K562 (cell line): ENCODE results near the gene USP32. TPM values are rescaled to one million over a fixed set of nuclear protein-coding genes. Genes with fewer than 3 reads are reported as not detected.

Experiments used
- JUND ChIP-seq, 2 experiments: IDR thresholded peaks; 2 replicates in 1 of 2; 3 replicates in 1 of 2; pipeline ENCODE4 v1.6.1; 2011; ENCODE audit warnings: borderline replicate concordance in 2 of 2, low read depth in 2 of 2, low read length in 2 of 2, improper control_type of control experiment in 1 of 2, missing biosample characterization in 1 of 2, missing genetic modification characterization in 1 of 2, missing genetic modification reagents in 1 of 2
- RBM14 ChIP-seq: fragments of 200-400 bp; formaldehyde crosslinking; IDR thresholded peaks from 2 replicates; pipeline ENCODE4 v1.6.1; 2018; ENCODE audit warnings: low read depth, mild to moderate bottlenecking, low read length, moderate library complexity, borderline replicate concordance; ENCODE audit not compliant: insufficient read depth
- SMARCE1 ChIP-seq: fragments of 450-650 bp; IDR thresholded peaks from 2 replicates; pipeline ENCODE4 v1.7.1; 2016; ENCODE audit warnings: mild to moderate bottlenecking
- ZSCAN29 ChIP-seq: fragments of 450-650 bp; IDR thresholded peaks from 2 replicates; pipeline ENCODE4 v1.6.1; 2017
- polyA plus RNA-seq, 8 experiments: library from polyadenylated mRNA; depleted of rRNA in 4 of 8; stranded (reverse) in 5 of 8; unstranded in 3 of 8; fragments of >200 nt; fragmentation: Nextera tagmentation in 2 of 8; fragmentation: Illumina TruSeq in 1 of 8; extraction: Ambion mirVana in 2 of 8; extraction: Trizol in 1 of 8; gene quantifications; 2 replicates each; pipeline versions ENCODE4 v1.2.1 to v1.2.3, GENCODE V29; 2011 to 2014; ENCODE audit warnings: inconsistent platforms in 1 of 8, missing spikeins in 1 of 8
- total RNA-seq, 7 experiments: library from RNA; depleted of rRNA in 6 of 7; stranded (reverse); fragments of >200 nt in 6 of 7; fragmentation: Illumina TruSeq in 2 of 7; extraction: Trizol in 2 of 7; gene quantifications; 2 replicates each; pipeline versions ENCODE4 v1.2.1 to v1.2.3, GENCODE V29; 2011 to 2021; ENCODE audit warnings: low replicate concordance in 1 of 7
- TF ChIP-seq, protein P1 (sequence below), 2 experiments: fragments of 450-650 bp in 1 of 2; sonication (generic) in 1 of 2; formaldehyde crosslinking in 1 of 2; IDR thresholded peaks; 2 replicates each; pipeline versions ENCODE4 v1.7.1 to v1.9.0; 2016 to 2022; ENCODE audit warnings: inconsistent platforms in 1 of 2, mild to moderate bottlenecking in 1 of 2, missing genetic modification reagents in 1 of 2
- TF ChIP-seq, protein P2 (sequence below), 2 experiments: IDR thresholded peaks; 2 replicates each; pipeline ENCODE4 v1.6.1; 2011; ENCODE audit warnings: borderline replicate concordance in 1 of 2, control low read depth in 1 of 2, low read depth in 1 of 2, low read length in 1 of 2, mild to moderate bottlenecking in 1 of 2, mixed read lengths in 1 of 2, moderate library complexity in 1 of 2; ENCODE audit not compliant: insufficient read depth in 1 of 2, insufficient read length in 1 of 2, poor library complexity in 1 of 2, severe bottlenecking in 1 of 2; ENCODE audit errors: extremely low read depth in 1 of 2
- TF ChIP-seq, protein P3 (sequence below): sonication (generic); formaldehyde crosslinking; IDR thresholded peaks from 2 replicates; pipeline ENCODE4 v1.8.0; 2023; ENCODE audit warnings: mild to moderate bottlenecking, missing genetic modification reagents

USP32 gene
- total and polyA plus RNA-seq, 9 of the 15 experiments (the other 6 are each of a cell fraction or from before 2014, with no cell fraction given) = 18.0 to 69.3 (median 47.1) TPM

DNA sequence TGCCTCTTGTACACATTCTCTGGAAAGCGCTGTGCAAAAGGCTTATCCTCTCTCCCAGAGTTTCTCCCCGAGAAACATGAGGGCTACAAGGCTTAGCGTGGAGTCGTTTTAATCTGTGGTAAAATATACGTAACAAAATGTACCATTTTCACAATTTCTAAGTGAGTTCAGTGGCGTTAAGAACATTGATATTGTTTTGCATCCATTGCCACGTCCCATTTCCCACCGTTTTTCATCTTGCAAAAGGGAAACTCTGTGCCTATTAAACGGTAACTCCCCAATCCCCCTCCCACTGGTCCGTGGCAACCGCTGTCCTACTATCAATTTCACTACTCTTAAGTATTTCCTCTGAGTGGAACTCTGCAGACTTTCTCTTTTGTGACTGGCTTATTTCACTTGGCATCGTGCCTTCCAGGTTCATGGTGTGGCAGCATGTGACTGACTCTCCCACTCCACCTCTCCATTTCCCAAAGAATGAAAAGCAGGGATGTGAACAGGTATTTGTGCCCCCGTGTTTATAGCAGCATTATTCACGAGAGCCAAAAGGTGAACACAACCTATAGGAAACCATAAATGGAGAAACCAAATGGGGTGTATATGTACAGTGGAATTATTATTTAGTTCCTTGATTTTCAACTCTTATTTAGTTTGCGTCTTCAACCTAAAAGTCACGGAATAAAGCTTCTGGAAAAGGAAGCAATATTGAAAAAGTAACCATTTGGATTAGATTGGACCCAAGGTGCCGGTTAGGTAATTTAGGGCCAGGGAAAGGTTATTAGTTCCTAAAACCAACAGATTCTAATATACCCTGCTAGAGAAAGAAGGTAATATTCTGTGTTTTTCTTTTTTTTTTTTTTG is 1.1 kb upstream of the USP32 start (continued):
- no peak for TF ChIP-seq JUND (IDR thresholded peaks at IDR 0.05; ENCODE audit: borderline replicate concordance, low read depth, low read length)
- no peak; the same call in 2 of the 3 replicates for TF ChIP-seq JUND (tag; IDR thresholded peaks at IDR 0.05; ENCODE audit: borderline replicate concordance, low read depth, low read length)
- TF ChIP-seq SMARCE1 = 0 out of 2 replicates have a peak, but pooled peaks have one; percentile 7
- no peak for TF ChIP-seq RBM14
- TF ChIP-seq, protein P1, sequence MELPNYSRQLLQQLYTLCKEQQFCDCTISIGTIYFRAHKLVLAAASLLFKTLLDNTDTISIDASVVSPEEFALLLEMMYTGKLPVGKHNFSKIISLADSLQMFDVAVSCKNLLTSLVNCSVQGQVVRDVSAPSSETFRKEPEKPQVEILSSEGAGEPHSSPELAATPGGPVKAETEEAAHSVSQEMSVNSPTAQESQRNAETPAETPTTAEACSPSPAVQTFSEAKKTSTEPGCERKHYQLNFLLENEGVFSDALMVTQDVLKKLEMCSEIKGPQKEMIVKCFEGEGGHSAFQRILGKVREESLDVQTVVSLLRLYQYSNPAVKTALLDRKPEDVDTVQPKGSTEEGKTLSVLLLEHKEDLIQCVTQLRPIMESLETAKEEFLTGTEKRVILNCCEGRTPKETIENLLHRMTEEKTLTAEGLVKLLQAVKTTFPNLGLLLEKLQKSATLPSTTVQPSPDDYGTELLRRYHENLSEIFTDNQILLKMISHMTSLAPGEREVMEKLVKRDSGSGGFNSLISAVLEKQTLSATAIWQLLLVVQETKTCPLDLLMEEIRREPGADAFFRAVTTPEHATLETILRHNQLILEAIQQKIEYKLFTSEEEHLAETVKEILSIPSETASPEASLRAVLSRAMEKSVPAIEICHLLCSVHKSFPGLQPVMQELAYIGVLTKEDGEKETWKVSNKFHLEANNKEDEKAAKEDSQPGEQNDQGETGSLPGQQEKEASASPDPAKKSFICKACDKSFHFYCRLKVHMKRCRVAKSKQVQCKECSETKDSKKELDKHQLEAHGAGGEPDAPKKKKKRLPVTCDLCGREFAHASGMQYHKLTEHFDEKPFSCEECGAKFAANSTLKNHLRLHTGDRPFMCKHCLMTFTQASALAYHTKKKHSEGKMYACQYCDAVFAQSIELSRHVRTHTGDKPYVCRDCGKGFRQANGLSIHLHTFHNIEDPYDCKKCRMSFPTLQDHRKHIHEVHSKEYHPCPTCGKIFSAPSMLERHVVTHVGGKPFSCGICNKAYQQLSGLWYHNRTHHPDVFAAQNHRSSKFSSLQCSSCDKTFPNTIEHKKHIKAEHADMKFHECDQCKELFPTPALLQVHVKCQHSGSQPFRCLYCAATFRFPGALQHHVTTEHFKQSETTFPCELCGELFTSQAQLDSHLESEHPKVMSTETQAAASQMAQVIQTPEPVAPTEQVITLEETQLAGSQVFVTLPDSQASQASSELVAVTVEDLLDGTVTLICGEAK (IDR thresholded peaks at IDR 0.05) = no peak
- TF ChIP-seq, protein P1 (CRISPR knock-in tag; IDR thresholded peaks at IDR 0.05) = no peak
- TF ChIP-seq, protein P2, sequence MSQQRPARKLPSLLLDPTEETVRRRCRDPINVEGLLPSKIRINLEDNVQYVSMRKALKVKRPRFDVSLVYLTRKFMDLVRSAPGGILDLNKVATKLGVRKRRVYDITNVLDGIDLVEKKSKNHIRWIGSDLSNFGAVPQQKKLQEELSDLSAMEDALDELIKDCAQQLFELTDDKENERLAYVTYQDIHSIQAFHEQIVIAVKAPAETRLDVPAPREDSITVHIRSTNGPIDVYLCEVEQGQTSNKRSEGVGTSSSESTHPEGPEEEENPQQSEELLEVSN (IDR thresholded peaks at IDR 0.05; ENCODE audit: borderline replicate concordance in 1 of 2, extremely low read depth in 1 of 2, insufficient read depth in 1 of 2, insufficient read length in 1 of 2, low read depth in 1 of 2, low read length in 1 of 2, poor library complexity in 1 of 2, severe bottlenecking in 1 of 2) = peak; percentile 25 to 53
- TF ChIP-seq ZSCAN29 = no peak
- TF ChIP-seq, protein P3, sequence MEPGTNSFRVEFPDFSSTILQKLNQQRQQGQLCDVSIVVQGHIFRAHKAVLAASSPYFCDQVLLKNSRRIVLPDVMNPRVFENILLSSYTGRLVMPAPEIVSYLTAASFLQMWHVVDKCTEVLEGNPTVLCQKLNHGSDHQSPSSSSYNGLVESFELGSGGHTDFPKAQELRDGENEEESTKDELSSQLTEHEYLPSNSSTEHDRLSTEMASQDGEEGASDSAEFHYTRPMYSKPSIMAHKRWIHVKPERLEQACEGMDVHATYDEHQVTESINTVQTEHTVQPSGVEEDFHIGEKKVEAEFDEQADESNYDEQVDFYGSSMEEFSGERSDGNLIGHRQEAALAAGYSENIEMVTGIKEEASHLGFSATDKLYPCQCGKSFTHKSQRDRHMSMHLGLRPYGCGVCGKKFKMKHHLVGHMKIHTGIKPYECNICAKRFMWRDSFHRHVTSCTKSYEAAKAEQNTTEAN (CRISPR knock-in tag) = no peak
